Measurements from ENCODE around the gene FKBP11. TPM values are rescaled to one million over a fixed set of nuclear protein-coding genes. Genes with fewer than 3 reads are reported as not detected.
A peak's percentile ranks its signal among the peaks of the same experiment; 100 is the strongest.

FKBP11 gene
- total and polyA plus RNA-seq, 2 of the 8 experiments (the other 6 are each of a cell fraction or from before 2014, with no cell fraction given): 45.7 to 65.1 TPM

- Histone ChIP-seq H3K23me2 (ENCODE audit: low read depth, low read length) (peaks cover 9% of the 10 kb centered on the region; the same call in 1 of the 2 replicates), H4K8ac (ENCODE audit: extremely low read depth, insufficient read depth, low read length) (peak within 1 kb of the TSS; percentile 93; the same call in 1 of the 2 replicates), H3K9ac (replicated peaks in 1 of 4; ENCODE audit: extremely low read depth in 1 of 4, low read depth in 3 of 4, low read length in 3 of 4) (peak within 1 kb of the TSS; percentile 63 to 89 (median 82)), H3K79me1 (ENCODE audit: low read depth, low read length) (peaks cover 8% of the 10 kb centered on the region; the same call in 1 of the 2 replicates), H2BK15ac (ENCODE audit: low read length) (no peak within 1 kb of the TSS), H2AK5ac (ENCODE audit: low read depth, low read length) (no peak within 1 kb of the TSS), H3K79me2 (ENCODE audit: control insufficient read depth in 1 of 2, insufficient read depth in 2 of 2, low read length in 2 of 2) (peaks cover 31 to 38% of the 10 kb centered on the region in 2 experiments), H3K14ac (ENCODE audit: insufficient read length) (no peak within 1 kb of the TSS), H3K23ac (ENCODE audit: insufficient read length) (no peak within 1 kb of the TSS), H4K91ac (replicated peaks; ENCODE audit: insufficient read length, low read length) (peak within 1 kb of the TSS; percentile 89), H2BK12ac (ENCODE audit: low read depth, low read length) (peak within 1 kb of the TSS; percentile 35), H3K18ac (ENCODE audit: extremely low read depth, low read length) (peak within 1 kb of the TSS; percentile 60), H3K4me1 (replicated peaks in 1 of 4; ENCODE audit: control insufficient read depth in 3 of 4, insufficient read depth in 4 of 4, low read length in 3 of 4) (peaks cover 5 to 14% (median 8%) of the 10 kb centered on the region in 4 experiments; a peak in 6 of 7 replicates), H2BK120ac (replicated peaks; ENCODE audit: low read depth, low read length) (no peak within 1 kb of the TSS), H4K5ac (ENCODE audit: insufficient read length, low read depth, low read length) (peak within 1 kb of the TSS; percentile 88), H3K4ac (replicated peaks; ENCODE audit: insufficient read length, low read depth, low read length) (no peak within 1 kb of the TSS), H3K27ac (ENCODE audit: low read depth, low read length) (peak within 1 kb of the TSS; percentile 86), H3K9me3 (ENCODE audit: insufficient read depth in 2 of 2, low read depth in 1 of 2, low read length in 1 of 2) (no peaks in the 10 kb centered on the region), H2BK5ac (ENCODE audit: low read depth, low read length) (peak within 1 kb of the TSS; percentile 94), H3K4me3 (ENCODE audit: extremely low read depth in 1 of 4, insufficient read depth in 2 of 4, low read depth in 3 of 4, low read length in 4 of 4) (peak within 1 kb of the TSS; percentile 93 to 97 (median 94)), H3K27me3 (replicated peaks in 1 of 4; ENCODE audit: control insufficient read depth in 3 of 4, extremely low read depth in 1 of 4, insufficient read depth in 3 of 4, low read length in 3 of 4) (no peaks in the 10 kb centered on the region), H2BK20ac (ENCODE audit: low read length) (peak within 1 kb of the TSS; percentile 68; the same call in 1 of the 2 replicates), H4K20me1 (replicated peaks in 1 of 2; ENCODE audit: control insufficient read depth in 1 of 2, insufficient read depth in 2 of 2, low read length in 2 of 2) (peaks cover 12 to 30% of the 10 kb centered on the region in 2 experiments), H2AFZ (ENCODE audit: low read length) (peak within 1 kb of the TSS; percentile 73; the same call in 1 of the 2 replicates), H3K36me3 (ENCODE audit: control insufficient read depth in 2 of 4, insufficient read depth in 4 of 4, low read length in 3 of 4) (peaks cover 3 to 27% (median 7%) of the 10 kb centered on the region in 4 experiments; a peak in 5 of 8 replicates), H3K4me2 (ENCODE audit: insufficient read depth in 1 of 2, low read depth in 2 of 2, low read length in 2 of 2) (peak within 1 kb of the TSS; percentile 97 to 99), H3K56ac (replicated peaks; ENCODE audit: insufficient read length, low read depth, low read length) (peak within 1 kb of the TSS; percentile 89)
- FAIRE-seq (no peak), DNase-seq (ENCODE audit: low read depth in 1 of 2, low spot score in 2 of 2) (peak; percentile 82 to 96)
- CTCF ChIA-PET (ENCODE audit: partially characterized antibody): interaction anchor here (0.6 to 40.8 kb wide), 11 partner anchors 9 to 142 kb away, joined by 3 to 1336 read pairs (median 5); partner anchors contain the start of genes DDN, FKBP11 and WNT1
- POLR2A ChIA-PET (ENCODE audit: partially characterized antibody): interaction anchor here (0.7 to 6.7 kb wide), 26 partner anchors 9 to 1632 kb away, joined by 3 to 77 read pairs (median 4); partner anchors contain the start of genes DDX23, FKBP11 and RND1
- 2% methylated on average over 44 of the region's 58 CpGs; no CpG with 5 or more reads in 1 of the 2 experiments for WGBS, 2 experiments (ENCODE audit: extremely low coverage in 1 of 2, insufficient coverage in 1 of 2, insufficient read length in 1 of 2, insufficient replicate concordance in 2 of 2, low coverage in 1 of 2, low lambda C conversion rate in 2 of 2, missing lambda C conversion rate in 1 of 2)
- TF ChIP-seq KDM4A (IDR thresholded peaks at IDR 0.05; ENCODE audit: low read depth, low read length, severe bottlenecking) (peak; percentile 100), POLR2AphosphoS5 (IDR thresholded peaks at IDR 0.05; ENCODE audit: low read depth, low read length) (peak; percentile 53), ATF2 (IDR thresholded peaks at IDR 0.05; ENCODE audit: low read length) (no peak; the same call in 1 of the 2 replicates), SIN3A (conservative IDR thresholded peaks at IDR 0.05 in 1 of 2, IDR thresholded peaks at IDR 0.05 in 1 of 2; ENCODE audit: low read depth in 1 of 2, low read length in 2 of 2) (peak in 1 of 2 experiments; percentile 79; a peak in 1 of 4 replicates), MAX (IDR thresholded peaks at IDR 0.05) (peak; percentile 33; the same call in 1 of the 2 replicates), CBX5 (IDR thresholded peaks at IDR 0.05; ENCODE audit: low read depth, low read length) (no peak), PHF8 (conservative IDR thresholded peaks at IDR 0.05; ENCODE audit: low read depth, low read length) (peak; percentile 65)
Measured at GRCh38 chr12:48957141-48958048, 32.1 kb upstream of the FKBP11 start, which contains the start of gene ARF3. ARF3 (minus strand) TSS chr12:48957487; CDS start chr12:48941095, 16,392 bp downstream.

Measured in H1 (cell line).